ENCODE results near the gene AFAP1L1.
"Not testable (repeated sequence)": the region's sequence is repeated elsewhere in the genome, so short reads cannot be mapped to it uniquely, and the experiment has no call there.

AFAP1L1 gene

GRCh38 chr5:149261246-149261645 lies 10.4 kb upstream of the AFAP1L1 start:
- no peak for DNase-seq (ENCODE audit: low read depth, low spot score)

- no peak for DNase-seq (ENCODE audit: low read depth, low spot score)
Measured at GRCh38 chr5:149262315-149262714, 9.3 kb upstream of the AFAP1L1 start.

GRCh38 chr5:149264439-149265067 lies 7.1 kb upstream of the AFAP1L1 start:
- peak; percentile 3 for DNase-seq (ENCODE audit: low read depth, low spot score)

GRCh38 chr5:149265068-149265465 lies 6.6 kb upstream of the AFAP1L1 start:
- no peak for DNase-seq (ENCODE audit: low read depth, low spot score)

- DNase-seq (ENCODE audit: low read depth, low spot score) = no peak
Measured at GRCh38 chr5:149265597-149265996, 6.1 kb upstream of the AFAP1L1 start.

- no peak for DNase-seq (ENCODE audit: low read depth, low spot score)
Measured at GRCh38 chr5:149267241-149267973, 4.3 kb upstream of the AFAP1L1 start.

GRCh38 chr5:149268928-149269557 lies 2.6 kb upstream of the AFAP1L1 start:
- DNase-seq (ENCODE audit: low read depth, low spot score) = no peak

GRCh38 chr5:149271195-149271715 lies 404 bp upstream of the AFAP1L1 start:
- no peak for DNase-seq (ENCODE audit: low read depth, low spot score)

- DNase-seq (ENCODE audit: low read depth, low spot score) = not testable (repeated sequence)
Measured at GRCh38 chr5:149272781-149273180, 1.1 kb downstream of the AFAP1L1 start.

- no peak for DNase-seq (ENCODE audit: low read depth, low spot score)
Measured at GRCh38 chr5:149273237-149273636, 1.6 kb downstream of the AFAP1L1 start.

GRCh38 chr5:149273950-149274349 lies 2.3 kb downstream of the AFAP1L1 start:
- no peak for DNase-seq (ENCODE audit: low read depth, low spot score)

GRCh38 chr5:149274939-149275338 lies 3.3 kb downstream of the AFAP1L1 start:
- no peak for DNase-seq (ENCODE audit: low read depth, low spot score)

GRCh38 chr5:149277801-149278200 lies 6.1 kb downstream of the AFAP1L1 start:
- DNase-seq (ENCODE audit: low read depth, low spot score) = no peak

GRCh38 chr5:149278451-149279210 lies 7.0 kb downstream of the AFAP1L1 start:
- no peak for DNase-seq (ENCODE audit: low read depth, low spot score)

- DNase-seq (ENCODE audit: low read depth, low spot score) = no peak
Measured at GRCh38 chr5:149279661-149280060, 8.0 kb downstream of the AFAP1L1 start.

- DNase-seq (ENCODE audit: low read depth, low spot score) = no peak
Measured at GRCh38 chr5:149280124-149280523, 8.5 kb downstream of the AFAP1L1 start.

GRCh38 chr5:149280802-149281201 lies 9.1 kb downstream of the AFAP1L1 start:
- DNase-seq (ENCODE audit: low read depth, low spot score) = no peak

- DNase-seq (ENCODE audit: low read depth, low spot score) = no peak
Measured at GRCh38 chr5:149282027-149282965, 10.6 kb downstream of the AFAP1L1 start.

- no peak for DNase-seq (ENCODE audit: low read depth, low spot score)
Measured at GRCh38 chr5:149282966-149283332, 11.3 kb downstream of the AFAP1L1 start.

- no peak for DNase-seq (ENCODE audit: low read depth, low spot score)
Measured at GRCh38 chr5:149283626-149284480, 12.2 kb downstream of the AFAP1L1 start.
